GM12891 (cell line): Measurements from ENCODE around the gene PLPPR1.

Experiments
- POLR2A ChIP-seq: IDR thresholded peaks from 2 replicates; pipeline ENCODE4 v1.6.1; 2011; ENCODE audit warnings: low read depth, low read length, control low read depth
- POLR2AphosphoS5 ChIP-seq: IDR thresholded peaks from 2 replicates; pipeline ENCODE4 v1.6.1; 2011; ENCODE audit warnings: low read depth, low read length, control low read depth
- SPI1 ChIP-seq: IDR thresholded peaks from 2 replicates; pipeline ENCODE4 v1.6.1; 2011; ENCODE audit warnings: low read depth, low read length, control low read depth
- TAF1 ChIP-seq: IDR thresholded peaks from 2 replicates; pipeline ENCODE4 v1.6.1; 2011; ENCODE audit warnings: low read depth, low read length, control low read depth

GRCh38 chr9:101311758-101312420 lies 283.4 kb downstream of the PLPPR1 start:
- TF ChIP-seq POLR2AphosphoS5, result no peak
- no peak for TF ChIP-seq TAF1
- no peak for TF ChIP-seq POLR2A
- no peak for TF ChIP-seq SPI1
